GM19193 (cell line): ENCODE data around the gene PHRF1.
A peak's percentile ranks its signal among the peaks of the same experiment; 100 is the strongest.

Source experiments
- POLR2A ChIP-seq: IDR thresholded peaks from 4 replicates; pipeline ENCODE4 v1.6.1; 2011; ENCODE audit not compliant: insufficient read depth, insufficient read length; ENCODE audit errors: extremely low read depth

Gene PHRF1

DNA sequence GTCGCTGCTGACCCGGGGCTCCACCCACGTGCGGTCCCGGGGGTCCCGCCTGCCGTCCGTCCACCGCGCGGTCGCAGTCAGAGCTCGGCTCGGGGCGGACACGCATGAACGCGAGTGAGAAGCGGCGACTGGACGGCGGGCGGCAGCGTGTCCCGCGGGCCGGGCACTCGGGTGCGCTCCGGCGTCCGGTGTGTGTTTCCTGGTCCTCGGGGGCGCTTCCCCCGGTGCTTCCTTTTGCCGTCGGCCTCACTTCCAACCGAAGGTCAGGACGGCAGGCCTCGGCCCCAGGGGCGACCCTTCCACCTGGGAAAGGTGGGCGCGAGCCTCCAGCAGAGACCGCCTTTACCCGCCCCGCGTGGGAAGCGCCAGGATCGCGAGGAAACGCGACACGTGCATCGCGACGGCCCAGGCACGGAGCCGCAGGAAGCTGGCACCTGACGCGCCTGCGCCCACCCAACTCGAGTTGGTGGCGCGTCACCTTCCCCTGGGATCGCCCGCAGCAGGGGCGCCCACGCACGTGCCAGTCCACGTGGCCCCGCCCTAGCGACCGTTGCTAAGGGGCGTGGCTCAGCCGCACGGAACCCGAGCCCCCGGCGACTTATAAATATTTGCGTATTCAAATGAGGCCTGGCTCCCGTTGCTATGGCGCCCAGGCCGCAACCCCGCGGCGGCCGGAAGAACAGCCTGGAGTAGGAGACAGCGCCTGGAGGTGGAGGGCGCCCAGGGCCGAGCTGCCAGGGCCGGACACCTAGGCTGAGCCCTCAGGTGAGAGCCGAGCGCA, 39.2 kb upstream of the PHRF1 start, which contains the start of gene LRRC56:
Gene LRRC56, plus strand, starts transcription at position 687 of the 781 bp plus-strand sequence. CDS start 3,158 bp downstream, outside the sequence.
- TF ChIP-seq POLR2A, result peak; percentile 51

DNA sequence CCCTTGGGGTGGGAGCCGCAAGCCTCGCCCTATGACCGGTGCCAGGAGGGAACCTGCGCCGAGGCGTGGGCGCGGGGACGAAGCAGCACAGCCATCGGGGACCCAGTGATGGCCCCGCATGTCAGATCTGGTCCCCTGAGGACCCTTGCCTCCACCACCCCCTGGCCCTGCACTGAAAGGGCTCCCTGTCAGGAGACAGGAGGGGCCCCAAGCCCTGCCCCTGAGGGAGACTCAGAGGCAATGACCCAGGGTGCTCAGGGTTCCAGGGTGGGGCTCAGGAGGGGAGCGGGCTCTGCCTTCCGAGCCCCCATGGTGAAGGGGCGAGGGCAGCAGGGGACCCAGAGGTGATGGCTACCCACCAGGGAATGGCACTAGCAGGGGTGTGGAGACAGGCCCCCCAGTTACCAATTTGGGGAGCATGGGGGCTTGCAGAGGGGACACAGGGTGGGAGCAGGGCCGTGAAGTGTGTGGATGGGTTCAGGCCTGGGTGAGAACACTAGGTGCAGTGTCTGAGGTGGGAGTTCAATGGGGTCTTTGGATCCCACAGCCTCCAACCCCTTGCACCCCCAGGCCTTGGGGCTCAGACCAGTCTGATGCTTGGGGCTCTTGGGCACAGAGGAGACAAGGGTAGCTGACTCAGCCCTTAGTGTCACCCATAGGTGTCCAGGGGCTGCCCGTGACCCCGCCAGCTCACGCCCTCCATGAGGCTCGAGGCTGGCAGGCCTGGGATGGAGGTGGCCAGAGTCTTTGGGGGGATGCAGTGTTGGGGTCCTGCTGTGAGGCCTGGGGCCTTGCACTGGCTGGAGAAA, 38.4 kb upstream of the PHRF1 start:
- no peak for TF ChIP-seq POLR2A

DNA sequence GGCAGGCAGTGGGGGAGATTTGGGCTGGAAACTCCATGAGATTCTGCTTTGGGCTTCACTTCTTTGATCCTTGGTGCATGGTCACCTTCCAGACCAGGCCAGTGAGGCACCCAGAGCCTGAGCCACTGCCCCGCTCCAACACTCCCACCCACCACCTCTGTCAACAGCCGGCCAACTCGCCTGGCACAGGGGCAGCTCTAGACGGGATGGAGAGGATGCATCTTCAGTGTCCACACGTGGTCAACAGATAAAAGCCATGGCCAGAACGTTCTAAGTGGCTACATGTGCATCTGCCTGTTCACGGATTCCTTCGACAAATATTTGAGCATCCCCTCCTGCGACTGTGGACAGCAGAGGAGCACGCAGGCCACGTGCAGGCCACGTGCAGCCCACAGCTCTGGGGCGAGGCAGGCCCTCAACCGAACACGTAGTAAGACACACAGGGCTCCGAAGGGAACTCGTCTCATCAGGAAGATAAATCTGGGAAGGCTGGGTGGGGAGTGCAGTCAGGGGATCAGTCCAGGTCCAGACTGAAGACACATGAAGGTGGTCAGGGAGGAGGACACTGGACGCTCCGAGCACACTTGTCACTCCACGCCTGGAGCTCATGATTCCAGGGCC, 37.7 kb upstream of the PHRF1 start:
- TF ChIP-seq POLR2A, result no peak

DNA sequence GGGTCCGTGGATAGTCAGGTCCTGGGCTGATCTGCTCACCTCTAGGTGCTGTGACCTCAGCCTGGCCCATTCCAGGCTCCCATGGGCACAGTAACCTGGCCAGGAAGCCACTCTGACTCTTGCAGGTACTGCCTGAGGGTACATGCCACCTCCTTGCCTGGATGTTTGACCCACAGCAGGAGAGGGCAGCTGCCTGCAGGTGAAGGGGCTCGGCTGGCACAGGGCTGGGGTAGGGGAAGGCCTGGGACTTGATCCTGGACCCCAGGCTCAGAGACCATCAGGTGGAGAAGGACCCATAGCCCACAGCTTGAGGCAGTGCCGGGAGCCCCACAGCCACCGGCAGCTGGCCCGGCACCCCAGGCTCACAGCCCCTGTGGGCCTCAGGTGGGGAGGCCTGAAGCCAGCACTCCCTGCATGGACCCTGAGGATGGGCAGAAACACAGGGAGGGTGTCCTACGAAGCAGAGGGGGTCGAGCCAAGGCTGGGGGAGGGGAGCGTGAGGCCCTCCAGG, 36.2 kb upstream of the PHRF1 start:
- TF ChIP-seq POLR2A, result no peak

DNA sequence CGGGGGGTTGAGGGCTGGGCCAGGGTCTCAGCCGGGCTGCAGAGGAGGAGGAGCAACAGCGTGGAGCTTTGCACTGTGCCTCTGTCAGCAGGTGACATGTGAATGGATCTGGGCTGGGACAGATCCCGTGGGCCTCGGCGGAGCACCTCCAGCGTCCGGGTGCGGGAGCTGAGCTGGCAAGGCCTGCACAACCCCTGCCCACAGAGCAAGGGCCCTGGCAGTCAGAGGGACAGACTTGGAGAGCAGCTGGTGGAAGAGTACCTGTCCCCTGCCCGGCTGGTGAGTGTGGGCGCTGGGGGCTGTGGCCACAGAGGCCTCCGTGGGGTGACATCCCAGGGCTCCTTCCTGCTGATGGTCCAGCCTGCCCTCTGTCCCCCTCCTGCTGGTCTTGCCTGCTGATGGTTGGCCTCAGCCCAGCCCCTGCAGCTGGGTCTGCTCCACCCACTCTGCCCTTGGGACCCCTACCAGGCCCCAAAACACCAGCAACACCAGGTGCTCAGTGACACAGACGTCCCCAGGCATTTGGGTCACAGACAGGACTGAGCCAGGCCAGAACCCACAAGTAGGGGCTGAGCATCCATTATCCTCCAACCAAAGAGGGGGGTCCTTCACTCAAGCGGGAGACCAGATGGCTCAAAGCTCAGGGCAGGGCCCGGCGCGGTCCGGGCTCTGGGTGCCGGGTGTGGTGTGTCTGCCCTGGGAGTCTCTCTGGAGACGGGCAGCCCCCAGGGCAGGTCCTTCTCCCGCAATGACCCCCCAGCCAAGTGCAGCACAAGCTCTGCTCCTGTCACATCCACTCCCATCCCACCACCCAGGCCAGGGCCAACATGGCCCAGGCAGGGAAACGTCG, 35.5 kb upstream of the PHRF1 start:
- TF ChIP-seq POLR2A, result no peak

DNA sequence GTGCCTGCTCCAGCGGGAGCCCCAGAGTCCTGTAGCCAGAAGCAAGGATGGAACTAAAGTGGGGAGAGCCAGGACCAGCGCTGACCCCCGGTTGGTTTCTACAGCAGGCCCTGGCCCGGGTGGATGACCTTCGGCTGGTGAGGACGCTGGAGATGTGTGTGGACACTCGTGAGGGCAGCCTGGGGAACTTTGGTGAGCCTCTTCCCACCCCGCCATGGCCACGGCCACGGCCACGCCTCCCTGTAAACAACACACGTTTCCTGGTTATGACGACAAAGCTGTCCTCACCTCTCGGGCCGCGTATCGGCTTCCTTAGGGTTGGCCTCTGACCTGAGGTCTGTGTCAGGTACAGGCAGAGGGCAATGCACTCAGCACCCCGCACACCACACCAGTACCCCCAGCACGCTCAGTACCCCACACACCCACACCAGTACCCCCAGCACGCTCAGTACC, 34.8 kb upstream of the PHRF1 start:
- no peak for TF ChIP-seq POLR2A

DNA sequence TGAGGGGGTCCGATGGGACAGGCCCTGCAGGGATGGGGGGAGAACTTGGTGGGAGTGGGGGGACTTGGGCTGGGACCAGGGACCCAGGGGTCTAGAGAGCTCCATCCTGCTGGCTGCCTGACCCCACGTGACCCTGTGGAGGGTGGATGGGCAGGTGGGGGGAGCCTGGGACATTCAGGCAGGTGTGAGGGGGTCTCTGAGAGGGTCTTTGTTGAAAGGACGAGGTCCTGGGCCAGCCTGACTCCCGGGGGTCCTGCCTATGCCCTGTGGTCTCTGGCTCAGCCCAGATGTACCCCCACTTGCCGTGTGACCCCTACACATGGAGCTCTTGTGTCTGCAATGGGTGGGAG, 31.5 kb upstream of the PHRF1 start:
- TF ChIP-seq POLR2A, result no peak

DNA sequence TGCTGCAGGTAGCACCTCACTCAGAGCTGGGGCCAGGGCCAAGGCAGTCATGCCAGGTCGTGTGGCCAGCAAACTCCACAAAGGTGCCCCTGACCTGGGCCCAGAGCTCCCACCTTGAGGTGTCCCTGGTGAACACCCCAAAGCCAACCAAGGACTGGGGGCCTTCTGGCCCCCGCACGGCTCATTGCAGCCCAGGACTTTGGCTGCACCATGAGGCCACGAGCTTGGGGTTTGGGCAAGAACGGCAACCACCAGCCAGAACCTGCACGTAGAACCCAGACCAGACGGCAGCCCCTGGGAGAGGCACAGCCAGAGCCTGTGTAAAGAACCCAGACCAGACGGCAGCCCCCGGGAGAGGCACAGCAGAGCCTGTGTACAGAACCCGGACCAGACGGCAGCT, 31.1 kb upstream of the PHRF1 start:
- TF ChIP-seq POLR2A, result no peak

DNA sequence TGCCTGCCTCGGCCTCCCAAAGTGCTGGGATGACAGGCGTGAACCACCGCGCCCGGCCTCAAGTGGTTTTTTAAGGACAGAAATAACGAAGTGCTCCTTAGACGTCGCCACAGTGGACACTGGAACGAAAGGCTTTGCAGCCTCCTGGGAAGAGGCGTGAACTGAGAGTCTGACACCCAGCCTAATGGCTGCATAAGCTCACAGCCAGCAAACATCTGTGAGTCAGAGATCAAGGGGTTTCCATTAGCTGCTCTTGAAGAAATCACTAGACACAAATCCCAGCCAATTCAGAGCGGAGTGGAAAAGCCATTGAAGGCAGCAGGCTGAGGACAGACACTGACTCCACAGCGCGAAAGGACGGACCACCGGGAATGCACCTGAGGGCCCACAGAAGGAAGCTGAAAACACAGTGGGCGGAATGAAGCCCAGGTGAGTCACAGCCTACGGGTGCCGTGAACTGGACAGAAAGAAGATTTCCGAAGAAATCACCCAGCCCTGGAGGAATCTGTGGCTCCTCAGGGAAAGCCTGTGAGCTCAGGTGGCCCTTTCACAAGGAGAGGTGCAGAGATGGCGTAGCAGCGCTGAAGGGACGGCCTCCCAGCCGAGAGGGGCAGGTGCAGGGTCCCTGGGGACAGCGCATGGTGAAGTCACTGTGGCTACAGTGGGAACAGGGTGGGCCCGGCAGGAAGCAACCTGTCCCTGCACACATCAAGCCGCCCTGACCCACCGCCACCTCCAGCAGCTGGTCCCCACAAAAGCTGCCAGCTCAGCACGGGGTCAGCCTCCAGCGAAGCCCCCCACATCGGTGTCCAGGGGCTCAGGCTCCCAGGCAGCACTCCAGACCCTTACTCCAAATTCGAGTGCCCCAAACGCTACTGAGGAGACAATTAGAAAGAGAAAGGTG, 27.3 kb upstream of the PHRF1 start:
- no peak for TF ChIP-seq POLR2A

DNA sequence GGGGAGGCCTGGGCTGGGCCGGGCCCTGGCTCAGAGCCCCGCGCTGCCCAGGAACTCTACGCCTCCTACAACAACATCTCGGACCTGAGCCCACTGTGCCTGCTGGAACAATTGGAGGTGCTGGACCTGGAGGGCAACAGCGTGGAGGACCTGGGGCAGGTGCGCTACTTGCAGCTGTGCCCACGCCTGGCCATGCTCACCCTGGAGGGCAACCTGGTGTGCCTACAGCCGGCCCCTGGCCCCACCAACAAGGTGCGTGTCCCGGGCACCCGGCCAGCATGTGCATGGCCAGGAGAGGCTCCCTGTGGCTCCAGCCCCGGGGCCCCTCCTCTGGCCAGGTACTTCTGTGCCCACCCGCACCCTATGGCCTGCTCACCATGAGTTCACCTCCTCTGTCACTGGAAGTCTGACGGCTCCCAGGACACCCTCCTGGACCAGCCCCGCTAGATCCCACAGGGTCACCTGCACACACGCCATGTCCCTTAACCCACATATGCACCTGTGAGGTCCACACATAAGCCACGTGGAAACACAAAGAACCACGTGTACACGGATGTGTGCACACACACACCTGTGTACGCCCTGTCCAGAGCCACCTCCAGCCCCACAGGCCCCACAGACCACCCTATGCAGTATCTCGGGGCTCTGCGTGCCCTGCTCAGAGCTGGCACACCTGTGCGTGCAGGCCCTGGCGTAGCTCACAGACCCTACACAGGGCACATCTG, 26.1 kb upstream of the PHRF1 start:
- TF ChIP-seq POLR2A, result no peak

DNA sequence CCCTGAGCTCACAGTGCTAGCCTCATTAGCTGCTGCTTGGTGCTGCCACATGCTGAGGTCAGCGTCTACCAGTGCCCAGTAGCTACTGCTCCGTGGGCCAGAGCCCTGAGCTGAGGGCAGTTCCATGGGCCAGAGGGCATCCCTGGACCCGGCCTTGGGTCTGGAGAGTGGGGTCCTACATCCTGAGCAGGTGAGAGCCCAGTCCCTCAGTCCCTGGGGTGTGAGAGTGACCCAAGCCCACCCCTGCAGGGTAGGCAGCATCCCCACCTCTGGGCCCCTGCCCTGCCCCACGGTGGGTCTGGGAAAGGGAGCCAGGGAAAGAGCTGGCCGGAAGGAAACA, 25.6 kb upstream of the PHRF1 start:
- TF ChIP-seq POLR2A, result no peak

DNA sequence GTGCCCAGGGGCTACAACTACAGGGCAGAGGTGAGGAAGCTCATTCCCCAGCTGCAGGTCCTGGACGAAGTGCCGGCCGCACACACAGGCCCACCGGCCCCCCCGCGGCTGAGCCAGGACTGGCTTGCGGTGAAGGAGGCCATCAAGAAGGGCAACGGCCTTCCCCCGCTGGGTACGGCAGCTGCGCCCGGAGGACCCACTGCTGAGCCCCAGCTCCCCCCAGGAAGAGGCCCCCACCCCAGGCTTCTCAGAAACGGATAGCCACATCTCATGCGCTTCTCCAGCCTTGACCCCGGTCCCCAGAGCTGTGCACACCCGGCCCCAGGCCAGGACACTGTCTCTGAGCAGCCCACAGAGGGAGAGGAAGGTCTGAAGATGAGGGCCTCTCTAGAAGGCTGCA, 25.1 kb upstream of the PHRF1 start:
- no peak for TF ChIP-seq POLR2A

DNA sequence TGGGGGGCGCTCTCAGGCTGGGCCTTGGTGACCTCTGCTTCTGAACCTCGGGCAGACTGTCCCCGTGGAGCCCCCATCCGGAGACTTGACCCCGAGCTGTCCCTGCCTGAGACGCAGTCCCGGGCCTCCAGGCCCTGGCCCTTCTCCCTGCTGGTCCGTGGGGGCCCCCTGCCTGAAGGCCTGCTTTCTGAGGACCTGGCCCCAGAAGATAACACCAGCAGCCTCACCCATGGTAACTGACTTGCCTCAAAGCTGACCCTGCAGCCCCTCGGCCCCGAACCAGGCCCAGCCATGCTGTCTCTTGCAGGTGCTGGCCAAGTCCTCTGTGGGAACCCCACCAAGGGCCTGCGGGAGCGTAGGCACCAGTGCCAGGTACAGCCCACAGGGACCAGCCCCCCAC, 24.7 kb upstream of the PHRF1 start:
- no peak for TF ChIP-seq POLR2A
